ENCODE data around the gene NSMCE4A.

NSMCE4A gene

GRCh38 chr10:121965996-121966395 is 9.0 kb downstream of the NSMCE4A start:
- TF ChIP-seq TAF1 (IDR thresholded peaks at IDR 0.05; ENCODE audit: low read depth, low read length) (no peak), PAX5 (IDR thresholded peaks at IDR 0.05; ENCODE audit: insufficient read depth, low read length, severe bottlenecking) (no peak), POLR2A (IDR thresholded peaks at IDR 0.05; ENCODE audit: low read depth, low read length) (no peak), POU2F2 (IDR thresholded peaks at IDR 0.05; ENCODE audit: low read depth, low read length) (no peak), POLR2AphosphoS5 (IDR thresholded peaks at IDR 0.05; ENCODE audit: low read depth, low read length) (no peak), SPI1 (IDR thresholded peaks at IDR 0.05; ENCODE audit: low read depth, low read length) (no peak)
- no peak for FAIRE-seq
- no peak for DNase-seq (ENCODE audit: insufficient read length, low spot score)

GRCh38 chr10:121961456-121961855 is 13.6 kb downstream of the NSMCE4A start:
- no peak for DNase-seq (ENCODE audit: insufficient read length, low spot score)
- no peak for FAIRE-seq
- TF ChIP-seq POLR2AphosphoS5 (IDR thresholded peaks at IDR 0.05; ENCODE audit: low read depth, low read length) (no peak), PAX5 (IDR thresholded peaks at IDR 0.05; ENCODE audit: insufficient read depth, low read length, severe bottlenecking) (no peak), POU2F2 (IDR thresholded peaks at IDR 0.05; ENCODE audit: low read depth, low read length) (no peak), SPI1 (IDR thresholded peaks at IDR 0.05; ENCODE audit: low read depth, low read length) (no peak)

GRCh38 chr10:121959671-121960070 is 15.3 kb downstream of the NSMCE4A start:
- no peak for DNase-seq (ENCODE audit: insufficient read length, low spot score)
- TF ChIP-seq POLR2A (IDR thresholded peaks at IDR 0.05; ENCODE audit: low read depth, low read length) (no peak), SPI1 (IDR thresholded peaks at IDR 0.05; ENCODE audit: low read depth, low read length) (no peak), TAF1 (IDR thresholded peaks at IDR 0.05; ENCODE audit: low read depth, low read length) (no peak), POLR2AphosphoS5 (IDR thresholded peaks at IDR 0.05; ENCODE audit: low read depth, low read length) (no peak), POU2F2 (IDR thresholded peaks at IDR 0.05; ENCODE audit: low read depth, low read length) (no peak), PAX5 (IDR thresholded peaks at IDR 0.05; ENCODE audit: insufficient read depth, low read length, severe bottlenecking) (no peak)
- FAIRE-seq = no peak

- DNase-seq (ENCODE audit: insufficient read length, low spot score) = no peak
These were observed 18.6 kb downstream of the NSMCE4A start for GRCh38 chr10:121956111-121957061.

GRCh38 chr10:121952226-121952625 is 22.8 kb downstream of the NSMCE4A start:
- no peak for DNase-seq (ENCODE audit: insufficient read length, low spot score)
- no peak for FAIRE-seq
- TF ChIP-seq POU2F2 (IDR thresholded peaks at IDR 0.05; ENCODE audit: low read depth, low read length) = no peak
- TF ChIP-seq SPI1 (IDR thresholded peaks at IDR 0.05; ENCODE audit: low read depth, low read length) = no peak
- TF ChIP-seq PAX5 (IDR thresholded peaks at IDR 0.05; ENCODE audit: insufficient read depth, low read length, severe bottlenecking) = no peak
- TF ChIP-seq POLR2AphosphoS5 (IDR thresholded peaks at IDR 0.05; ENCODE audit: low read depth, low read length) = no peak
- no peak for TF ChIP-seq TAF1 (IDR thresholded peaks at IDR 0.05; ENCODE audit: low read depth, low read length)
- TF ChIP-seq POLR2A (IDR thresholded peaks at IDR 0.05; ENCODE audit: low read depth, low read length) = no peak

More at GRCh38 chr10:121956111-121957061, 18.6 kb downstream of the NSMCE4A start:
- TF ChIP-seq PAX5 (IDR thresholded peaks at IDR 0.05; ENCODE audit: insufficient read depth, low read length, severe bottlenecking) (no peak), SPI1 (IDR thresholded peaks at IDR 0.05; ENCODE audit: low read depth, low read length) (no peak), POU2F2 (IDR thresholded peaks at IDR 0.05; ENCODE audit: low read depth, low read length) (no peak), POLR2AphosphoS5 (IDR thresholded peaks at IDR 0.05; ENCODE audit: low read depth, low read length) (no peak), TAF1 (IDR thresholded peaks at IDR 0.05; ENCODE audit: low read depth, low read length) (no peak), POLR2A (IDR thresholded peaks at IDR 0.05; ENCODE audit: low read depth, low read length) (no peak)
- FAIRE-seq = no peak

- DNase-seq (ENCODE audit: insufficient read length, low spot score) (no peak), FAIRE-seq (no peak)
- TF ChIP-seq POU2F2 (IDR thresholded peaks at IDR 0.05; ENCODE audit: low read depth, low read length) (no peak), POLR2AphosphoS5 (IDR thresholded peaks at IDR 0.05; ENCODE audit: low read depth, low read length) (no peak), POLR2A (IDR thresholded peaks at IDR 0.05; ENCODE audit: low read depth, low read length) (no peak), SPI1 (IDR thresholded peaks at IDR 0.05; ENCODE audit: low read depth, low read length) (no peak), TAF1 (IDR thresholded peaks at IDR 0.05; ENCODE audit: low read depth, low read length) (no peak)
These were observed 25.6 kb downstream of the NSMCE4A start for GRCh38 chr10:121949451-121949850.

GRCh38 chr10:121949049-121949448 is 26.0 kb downstream of the NSMCE4A start:
- DNase-seq (ENCODE audit: insufficient read length, low spot score) (no peak), FAIRE-seq (no peak)
- TF ChIP-seq POLR2AphosphoS5 (IDR thresholded peaks at IDR 0.05; ENCODE audit: low read depth, low read length) (no peak), TAF1 (IDR thresholded peaks at IDR 0.05; ENCODE audit: low read depth, low read length) (no peak), POU2F2 (IDR thresholded peaks at IDR 0.05; ENCODE audit: low read depth, low read length) (no peak), PAX5 (IDR thresholded peaks at IDR 0.05; ENCODE audit: insufficient read depth, low read length, severe bottlenecking) (no peak), POLR2A (IDR thresholded peaks at IDR 0.05; ENCODE audit: low read depth, low read length) (no peak), SPI1 (IDR thresholded peaks at IDR 0.05; ENCODE audit: low read depth, low read length) (no peak)

GRCh38 chr10:121947343-121948330 is 27.4 kb downstream of the NSMCE4A start:
- no peak for FAIRE-seq
- no peak for TF ChIP-seq SPI1 (IDR thresholded peaks at IDR 0.05; ENCODE audit: low read depth, low read length)
- TF ChIP-seq POLR2AphosphoS5 (IDR thresholded peaks at IDR 0.05; ENCODE audit: low read depth, low read length) = no peak
- no peak for TF ChIP-seq POU2F2 (IDR thresholded peaks at IDR 0.05; ENCODE audit: low read depth, low read length)
- no peak for TF ChIP-seq TAF1 (IDR thresholded peaks at IDR 0.05; ENCODE audit: low read depth, low read length)
- no peak for TF ChIP-seq POLR2A (IDR thresholded peaks at IDR 0.05; ENCODE audit: low read depth, low read length)
- TF ChIP-seq PAX5 (IDR thresholded peaks at IDR 0.05; ENCODE audit: insufficient read depth, low read length, severe bottlenecking) = no peak

More at GRCh38 chr10:121947343-121948330, 27.4 kb downstream of the NSMCE4A start:
- no peak for DNase-seq (ENCODE audit: insufficient read length, low spot score)

Data from GM12891 (cell line).